Thyroid gland (tissue), 4 donors: ENCODE data around the gene UBXN6. TPM values are rescaled to one million over a fixed set of nuclear protein-coding genes. Genes with fewer than 3 reads are reported as not detected.

Experiments used
- DNase-seq, 2 donors: peaks; one replicate each; pipeline ENCODE4 v3.0.0-alpha.2; 2019
- H3K27ac ChIP-seq, 3 donors: fragments of 200-600 bp; sonication (generic); 1 replicate in 2 of 3; 2 replicates in 1 of 3; pipeline ENCODE4 v1.5.1; 2016 to 2019; ENCODE audit warnings: mild to moderate bottlenecking in 1 of 3, moderate library complexity in 1 of 3
- H3K27me3 ChIP-seq: fragments of 200-600 bp; sonication (generic); one replicate; pipeline ENCODE4 v1.5.1; 2019
- H3K36me3 ChIP-seq, 2 donors: fragments of 200-600 bp; sonication (generic); one replicate each; pipeline ENCODE4 v1.5.1; 2016 to 2019
- H3K4me1 ChIP-seq, 2 donors: fragments of 200-600 bp; sonication (generic); one replicate each; pipeline ENCODE4 v1.5.1; 2017 to 2019
- H3K4me3 ChIP-seq, 3 donors: fragments of 200-600 bp; sonication (generic); replicated peaks in 1 of 3; 1 replicate in 2 of 3; 2 replicates in 1 of 3; pipeline ENCODE4 v1.5.1; 2016; ENCODE audit warnings: mild to moderate bottlenecking in 1 of 3
- H3K9me3 ChIP-seq: fragments of 200-600 bp; sonication (generic); one replicate; pipeline ENCODE4 v1.5.1; 2017
- POLR2A ChIP-seq, 2 donors: fragments of 450-650 bp; IDR thresholded peaks; one replicate each; pipeline ENCODE4 v1.6.1; 2017; ENCODE audit warnings: antibody characterized with exemption in 2 of 2, mild to moderate bottlenecking in 2 of 2, moderate library complexity in 1 of 2
- WGBS, 2 donors: methylation state at CpG; one replicate each; pipeline ENCODE4 v1.1.5; 2017; 5-methylcytosine and 5-hydroxymethylcytosine counted together
- intact Hi-C: fragments of 100-400 bp; cut with DNase I; formaldehyde crosslinking; loops from one replicate; pipeline ENCODE4 v1.15.1; 2023
- total RNA-seq, 4 donors: library from RNA; depleted of rRNA; stranded (reverse); fragments of >200 nt; gene quantifications; one replicate each; pipeline ENCODE4 v1.2.3, GENCODE V29; 2016
- TF ChIP-seq, protein P1 (sequence below), 6 experiments: fragments of 200-600 bp in 3 of 6; fragments of 450-650 bp in 3 of 6; sonication (generic) in 3 of 6; IDR thresholded peaks; one replicate each; pipeline ENCODE4 v1.5.1; 2016 to 2019; ENCODE audit warnings: antibody characterized with exemption in 6 of 6, mild to moderate bottlenecking in 2 of 6, inconsistent platforms in 1 of 6, moderate library complexity in 1 of 6

UBXN6 gene
- total RNA-seq, 4 donors from 2014 or later, result 90.1 to 187 (median 106) TPM

DNA sequence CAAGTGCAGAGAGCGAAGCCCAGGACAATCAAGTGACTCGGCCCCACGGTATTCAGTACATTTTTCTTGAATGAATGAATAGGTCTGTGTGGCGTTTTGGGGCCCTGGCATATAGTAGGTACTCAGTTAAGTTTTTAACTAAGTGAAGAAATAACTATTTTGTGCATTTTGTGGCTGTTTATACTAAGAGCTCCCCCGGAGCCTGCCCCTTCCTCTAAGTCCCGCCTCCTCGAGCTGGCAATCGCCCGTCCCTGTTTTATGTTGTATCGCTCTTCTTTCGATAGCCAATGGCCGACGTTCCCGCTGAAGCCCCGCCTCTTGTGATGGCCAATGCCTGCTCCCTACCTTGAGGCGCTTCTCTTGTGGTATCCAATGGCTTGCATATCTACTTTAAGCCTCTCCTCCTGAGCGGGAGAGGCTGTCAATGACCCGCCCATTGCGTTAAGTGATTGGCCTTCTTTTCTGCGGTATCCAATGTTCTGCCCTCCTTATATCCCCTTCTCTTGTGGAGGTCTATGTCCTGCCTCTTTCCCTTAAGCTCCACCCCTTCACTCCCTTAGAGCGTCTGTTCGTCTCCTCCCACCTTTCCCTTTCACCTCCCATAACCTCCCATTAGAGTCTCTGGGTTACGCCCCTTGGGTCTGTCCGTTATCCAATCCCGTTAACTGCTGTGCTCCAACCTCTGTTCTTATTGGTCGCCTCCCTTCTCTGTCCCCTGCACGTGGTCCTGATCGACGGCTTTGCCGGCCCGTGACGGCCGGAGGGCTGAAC lies 14.0 kb upstream of the UBXN6 start:
- peaks cover 20% of the 10 kb centered on the region in 2 donors for H3K4me1 ChIP-seq
- no peaks in the 10 kb centered on the region for H3K9me3 ChIP-seq
- 1% methylated on average over 31 to 32 of the region's 33 CpGs for WGBS, 2 donors
- peak overlapping the region; percentile 53 to 63 (median 60) for H3K27ac ChIP-seq
- H3K4me3 ChIP-seq, result peak overlapping the region in 2 of 3 donors; percentile 27 to 97
- H3K27me3 ChIP-seq, result no peaks in the 10 kb centered on the region
- TF ChIP-seq, protein P1, sequence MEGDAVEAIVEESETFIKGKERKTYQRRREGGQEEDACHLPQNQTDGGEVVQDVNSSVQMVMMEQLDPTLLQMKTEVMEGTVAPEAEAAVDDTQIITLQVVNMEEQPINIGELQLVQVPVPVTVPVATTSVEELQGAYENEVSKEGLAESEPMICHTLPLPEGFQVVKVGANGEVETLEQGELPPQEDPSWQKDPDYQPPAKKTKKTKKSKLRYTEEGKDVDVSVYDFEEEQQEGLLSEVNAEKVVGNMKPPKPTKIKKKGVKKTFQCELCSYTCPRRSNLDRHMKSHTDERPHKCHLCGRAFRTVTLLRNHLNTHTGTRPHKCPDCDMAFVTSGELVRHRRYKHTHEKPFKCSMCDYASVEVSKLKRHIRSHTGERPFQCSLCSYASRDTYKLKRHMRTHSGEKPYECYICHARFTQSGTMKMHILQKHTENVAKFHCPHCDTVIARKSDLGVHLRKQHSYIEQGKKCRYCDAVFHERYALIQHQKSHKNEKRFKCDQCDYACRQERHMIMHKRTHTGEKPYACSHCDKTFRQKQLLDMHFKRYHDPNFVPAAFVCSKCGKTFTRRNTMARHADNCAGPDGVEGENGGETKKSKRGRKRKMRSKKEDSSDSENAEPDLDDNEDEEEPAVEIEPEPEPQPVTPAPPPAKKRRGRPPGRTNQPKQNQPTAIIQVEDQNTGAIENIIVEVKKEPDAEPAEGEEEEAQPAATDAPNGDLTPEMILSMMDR (IDR thresholded peaks at IDR 0.05), result no peak
- TF ChIP-seq POLR2A (IDR thresholded peaks at IDR 0.05), result peak in 1 of 2 donors; percentile 62
- intact Hi-C loops, result loop anchor here (2.0 kb wide), 1 partner anchor 13 kb away; no protein-coding TSS in a partner anchor
- DNase-seq, result peak; percentile 99
- H3K36me3 ChIP-seq, result peaks cover 0 to 5% of the 10 kb centered on the region in 2 donors

DNA sequence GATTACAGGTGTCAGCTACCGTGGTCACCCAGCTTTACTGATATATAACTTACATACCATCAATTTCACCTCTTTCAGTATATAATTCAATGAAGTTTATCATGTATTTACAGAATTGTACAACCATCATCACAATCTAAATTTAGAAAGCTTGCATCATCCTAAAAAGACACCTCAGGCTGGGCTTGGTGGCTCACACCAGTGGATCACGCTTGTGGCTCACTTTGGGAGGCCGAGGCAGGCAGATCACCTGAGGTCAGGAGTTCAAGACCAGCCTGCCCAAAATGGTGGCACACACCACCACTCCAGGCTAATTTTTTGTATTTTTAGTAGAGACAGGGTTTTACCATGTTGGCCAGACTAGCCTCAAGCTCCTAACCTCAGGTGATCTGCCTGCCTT lies 10.2 kb upstream of the UBXN6 start:
- Histone ChIP-seq H3K27me3 (no peaks in the 10 kb centered on the region), H3K36me3 (no peaks in the 10 kb centered on the region), H3K9me3 (no peaks in the 10 kb centered on the region), H3K4me1 (peaks cover 2 to 4% of the 10 kb centered on the region in 2 donors), H3K27ac (no peak overlapping the region), H3K4me3 (no peak overlapping the region)
- intact Hi-C loops, result no loop called here
- DNase-seq, result no peak
- 90 to 93% methylated on average over 3 of the region's 3 CpGs for WGBS, 2 donors
- TF ChIP-seq, protein P1 (IDR thresholded peaks at IDR 0.05), result no peak
- no peak for TF ChIP-seq POLR2A (IDR thresholded peaks at IDR 0.05)

DNA sequence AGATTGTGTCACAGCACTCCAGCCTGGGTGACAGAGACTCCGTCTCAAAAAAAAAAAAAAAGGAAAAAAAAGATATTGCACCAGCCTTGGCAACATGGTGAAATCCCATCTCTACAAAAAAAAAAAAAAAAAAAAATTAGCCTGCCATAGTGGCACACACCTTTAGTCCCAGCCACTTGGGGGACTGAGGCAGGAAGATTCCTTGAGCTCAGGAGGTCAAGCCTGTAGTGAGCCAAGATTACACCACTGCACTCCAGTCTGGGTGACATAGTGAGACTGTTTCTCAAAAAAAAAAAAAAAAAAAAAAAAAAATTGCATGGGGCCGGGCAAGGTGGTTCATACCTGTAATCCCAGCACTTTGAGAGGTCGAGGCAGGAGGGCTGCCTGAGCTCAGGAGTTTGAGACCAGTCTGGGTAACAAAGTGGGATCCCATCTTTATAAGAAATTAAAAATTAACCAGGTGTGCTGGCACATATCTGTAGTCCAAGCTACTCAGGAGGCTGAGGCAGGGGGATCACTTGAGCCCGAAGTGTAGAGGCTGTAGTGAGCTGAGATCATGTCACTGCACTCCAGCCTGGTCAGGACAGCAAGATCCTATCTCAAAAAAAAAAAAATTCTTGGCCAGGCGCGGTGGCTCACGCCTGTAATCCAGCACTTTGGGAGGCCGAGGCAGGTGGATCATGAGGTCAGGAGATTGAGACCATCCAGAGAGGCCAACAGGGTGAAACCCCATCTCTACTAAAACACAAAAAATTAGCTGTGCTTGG lies 7.4 kb upstream of the UBXN6 start:
- TF ChIP-seq, protein P1 (IDR thresholded peaks at IDR 0.05), result no peak
- no peak for TF ChIP-seq POLR2A (IDR thresholded peaks at IDR 0.05)
- Histone ChIP-seq H3K4me3 (no peak overlapping the region), H3K9me3 (no peaks in the 10 kb centered on the region), H3K27me3 (no peaks in the 10 kb centered on the region), H3K27ac (no peak overlapping the region), H3K36me3 (no peaks in the 10 kb centered on the region), H3K4me1 (no peaks in the 10 kb centered on the region)
- intact Hi-C loops, result no loop called here
- no peak for DNase-seq
- 85 to 89% methylated on average over 8 of the region's 8 CpGs for WGBS, 2 donors

DNA sequence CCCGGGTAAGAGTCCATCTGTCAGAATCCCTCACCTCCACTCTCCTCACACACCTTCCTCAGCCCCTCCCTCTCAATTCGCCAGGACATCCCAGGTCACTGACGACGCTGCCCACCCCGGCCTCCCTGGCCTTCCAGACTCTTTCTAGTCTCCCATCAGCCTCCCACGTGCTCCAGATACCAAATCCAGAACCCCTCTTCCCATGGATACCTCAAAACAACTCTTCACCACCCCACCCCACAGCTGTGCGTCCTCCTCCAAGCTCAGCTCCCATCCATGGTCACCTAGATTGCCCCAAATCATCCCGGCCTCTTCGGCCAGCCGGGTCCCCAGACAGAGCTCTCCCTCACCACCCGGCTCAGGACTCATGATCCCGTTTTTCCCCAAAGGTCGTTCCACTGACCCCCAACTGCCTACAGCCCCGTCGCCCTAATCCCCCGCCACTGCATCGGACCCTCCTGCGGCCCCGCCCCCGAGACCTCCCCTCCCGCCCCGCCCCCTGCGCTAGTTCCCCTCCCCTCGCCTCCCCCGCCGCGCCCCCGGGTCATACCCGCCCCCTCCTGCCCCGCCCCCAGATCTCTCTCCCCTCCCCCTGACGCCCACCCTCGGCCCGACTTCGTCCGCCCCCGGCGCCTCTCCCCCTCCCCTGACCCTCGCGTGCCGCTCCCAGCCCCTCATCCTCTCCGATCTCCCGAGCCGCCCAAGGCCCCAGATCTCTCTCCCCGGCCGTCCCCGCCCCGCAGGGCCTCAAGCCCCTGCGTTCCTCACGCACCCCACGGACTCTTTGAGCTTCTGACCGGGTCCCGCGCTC lies 546 bp downstream of the UBXN6 start:
- intact Hi-C loops, result no loop called here

More for the DNA sequence above, 546 bp downstream of the UBXN6 start:
- H3K4me1 ChIP-seq, result peaks cover 27 to 32% of the 10 kb centered on the region in 2 donors
- H3K9me3 ChIP-seq, result no peaks in the 10 kb centered on the region
- peak; percentile 39 to 50 for DNase-seq
- peak overlapping the region; percentile 50 to 60 (median 54) for H3K4me3 ChIP-seq
- 2% methylated on average over 26 to 27 of the region's 53 CpGs for WGBS, 2 donors
- peak overlapping the region; percentile 81 to 98 (median 87) for H3K27ac ChIP-seq
- TF ChIP-seq POLR2A (IDR thresholded peaks at IDR 0.05), result no peak
- TF ChIP-seq, protein P1 (IDR thresholded peaks at IDR 0.05), result no peak
- H3K36me3 ChIP-seq, result peaks cover 14 to 18% of the 10 kb centered on the region in 2 donors
- no peaks in the 10 kb centered on the region for H3K27me3 ChIP-seq
